HCT116 (cell line): ENCODE data around the gene EEIG1. TPM values are rescaled to one million over a fixed set of nuclear protein-coding genes. Genes with fewer than 3 reads are reported as not detected.

Experiments
- ATAC-seq: fragments of 200-7000 bp; cut with Tn5 transposase; 2 replicates; pipeline ENCODE4 v1.9.1; 2020; ENCODE audit warnings: mild to moderate bottlenecking, moderate library complexity
- BruUV-seq: library from RNA; stranded (reverse); fragments of 400-500 nt; replicated peaks from 2 replicates; lab custom pipeline; 2021; lab: Mats Ljungman, UMichigan
- CTCF ChIA-PET: fragments of 300-600 bp; sonication (Branson Sonifier 250); formaldehyde crosslinking; loops from one replicate; lab custom pipeline; 2021; ENCODE audit warnings: antibody characterized with exemption; lab: Charles Lee
- POLR2A ChIA-PET: fragments of 300-600, 350-600 bp; sonication (Branson Sonifier 250); formaldehyde crosslinking; loops from one replicate; lab custom pipeline; 2021; ENCODE audit warnings: antibody characterized with exemption; lab: Charles Lee
- RAD21 ChIA-PET, 2 experiments: fragments of 300-600 bp; sonication (Branson Sonifier 250); formaldehyde crosslinking; loops; one replicate each; lab custom pipeline; 2023; ENCODE audit warnings: low total read pairs in 2 of 2; ENCODE audit not compliant: uncharacterized antibody in 2 of 2, unreplicated experiment in 2 of 2, low non-redundant PET in 1 of 2; lab: Charles Lee
- DNase-seq: peaks from one replicate; pipeline ENCODE4 v3.0.0-alpha.2; 2010; ENCODE audit warnings: low read depth, low spot score
- H2AFZ ChIP-seq: fragments of 200-600 bp; shearing (Covaris generic), sonication (generic); 2 replicates; pipeline ENCODE4 v1.6.1; 2017; ENCODE audit warnings: low read depth, mixed run types, mixed read lengths, antibody characterized with exemption, low read length; ENCODE audit not compliant: poor library complexity, severe bottlenecking
- H3K27ac ChIP-seq: 2 replicates; pipeline ENCODE4 v1.5.1; 2012; ENCODE audit warnings: low read depth, low read length
- H3K27me3 ChIP-seq: fragments of 200-600 bp; sonication (generic); 2 replicates; pipeline ENCODE4 v1.6.1; 2016; ENCODE audit warnings: mixed run types, low read length, mixed read lengths; ENCODE audit not compliant: insufficient read depth
- H3K36me3 ChIP-seq, 2 experiments: fragments of 200-500 bp in 1 of 2; fragments of 200-600 bp in 1 of 2; sonication (Bioruptor generic) in 1 of 2; sonication (generic) in 1 of 2; 2 replicates each; pipeline versions ENCODE4 v1.5.1 to v1.6.1; 2014 to 2016; ENCODE audit warnings: low read length in 2 of 2, inconsistent platforms in 1 of 2, mixed read lengths in 1 of 2, mixed run types in 1 of 2; ENCODE audit not compliant: insufficient read depth in 2 of 2, control insufficient read depth in 1 of 2
- H3K4me1 ChIP-seq, 2 experiments: fragments of 200-600 bp in 1 of 2; sonication (generic) in 1 of 2; 2 replicates each; pipeline versions ENCODE4 v1.5.1 to v1.6.1; 2012 to 2017; ENCODE audit warnings: low read length in 2 of 2, inconsistent platforms in 1 of 2, mild to moderate bottlenecking in 1 of 2, mixed read lengths in 1 of 2, mixed run types in 1 of 2, moderate library complexity in 1 of 2; ENCODE audit not compliant: insufficient read depth in 2 of 2, control insufficient read depth in 1 of 2
- H3K4me2 ChIP-seq: fragments of 200-600 bp; sonication (generic); 2 replicates; pipeline ENCODE4 v1.6.1; 2017; ENCODE audit warnings: mixed run types, low read length, mixed read lengths
- H3K4me3 ChIP-seq, 2 experiments: fragments of 200-600 bp in 1 of 2; sonication (generic) in 1 of 2; replicated peaks in 1 of 2; 2 replicates each; pipeline ENCODE4 v1.5.1; 2011 to 2016; ENCODE audit warnings: low read length in 2 of 2, control low read depth in 1 of 2, low read depth in 1 of 2, mild to moderate bottlenecking in 1 of 2, mixed read lengths in 1 of 2, mixed run types in 1 of 2
- H3K79me2 ChIP-seq: fragments of 200-600 bp; sonication (generic); 2 replicates; pipeline ENCODE4 v1.6.1; 2017; ENCODE audit warnings: mild to moderate bottlenecking, mixed run types, low read length, moderate library complexity, mixed read lengths; ENCODE audit not compliant: insufficient read depth
- H3K9ac ChIP-seq: fragments of 200-600 bp; sonication (generic); 2 replicates; pipeline ENCODE4 v1.6.1; 2016; ENCODE audit warnings: low read length, mixed read lengths
- H3K9me2 ChIP-seq: fragments of 200-600 bp; sonication (generic), shearing (Covaris generic); 2 replicates; pipeline ENCODE4 v1.6.1; 2017; ENCODE audit warnings: mixed run types, mild to moderate bottlenecking, moderate library complexity; ENCODE audit not compliant: insufficient read depth
- H3K9me3 ChIP-seq, 2 experiments: fragments of 200-500 bp in 1 of 2; fragments of 200-600 bp in 1 of 2; sonication (Bioruptor generic) in 1 of 2; sonication (generic) in 1 of 2; 2 replicates each; pipeline ENCODE4 v1.6.1; 2014 to 2017; ENCODE audit warnings: low read length in 2 of 2, mixed read lengths in 2 of 2, inconsistent platforms in 1 of 2, low read depth in 1 of 2, mild to moderate bottlenecking in 1 of 2, mixed run types in 1 of 2, moderate library complexity in 1 of 2; ENCODE audit not compliant: control insufficient read depth in 1 of 2, insufficient read depth in 1 of 2
- H4K20me1 ChIP-seq: fragments of 200-600 bp; sonication (generic), shearing (Covaris generic); 2 replicates; pipeline ENCODE4 v1.6.1; 2017; ENCODE audit warnings: mixed run types, mild to moderate bottlenecking, moderate library complexity; ENCODE audit not compliant: insufficient read depth
- EZH2 ChIP-seq: fragments of 200-600 bp; sonication (generic); IDR thresholded peaks from 2 replicates; pipeline ENCODE4 v1.6.1; 2017; ENCODE audit warnings: antibody characterized with exemption, mixed run types
- EZH2phosphoT487 ChIP-seq: fragments of 200-600 bp; IDR thresholded peaks from 2 replicates; pipeline ENCODE4 v1.6.1; 2018; ENCODE audit warnings: antibody characterized with exemption, borderline replicate concordance
- FOSL1 ChIP-seq: IDR thresholded peaks from 2 replicates; pipeline ENCODE4 v1.6.1; 2012; ENCODE audit warnings: low read depth
- JUND ChIP-seq: IDR thresholded peaks from 2 replicates; pipeline ENCODE4 v1.6.1; 2012
- POLR2A ChIP-seq: IDR thresholded peaks from 2 replicates; pipeline ENCODE4 v1.7.0; 2011; ENCODE audit warnings: borderline replicate concordance; ENCODE audit not compliant: insufficient read depth, insufficient read length; ENCODE audit errors: extremely low read depth
- RAD21 ChIP-seq: IDR thresholded peaks from 2 replicates; pipeline ENCODE4 v1.6.1; 2012; ENCODE audit warnings: low read depth, mild to moderate bottlenecking
- SIN3A ChIP-seq: IDR thresholded peaks from 2 replicates; pipeline ENCODE4 v1.6.1; 2012; ENCODE audit warnings: low read depth
- SP1 ChIP-seq: IDR thresholded peaks from 2 replicates; pipeline ENCODE4 v1.6.1; 2012; ENCODE audit warnings: low read depth
- SRF ChIP-seq: IDR thresholded peaks from 2 replicates; pipeline ENCODE4 v1.6.1; 2012; ENCODE audit warnings: low read depth
- TCF7L2 ChIP-seq: IDR thresholded peaks from 2 replicates; pipeline ENCODE4 v1.7.0; 2011; ENCODE audit warnings: borderline replicate concordance, inconsistent platforms; ENCODE audit not compliant: insufficient read depth, insufficient read length; ENCODE audit errors: extremely low read depth
- ZFX ChIP-seq: fragments of 450-650 bp; IDR thresholded peaks from 2 replicates; pipeline ENCODE4 v1.6.1; 2017
- intact Hi-C: fragments of 100-400 bp; cut with micrococcal nuclease; formaldehyde crosslinking; loops from 2 replicates; pipeline ENCODE4 v1.10.0; 2022
- total RNA-seq: library from RNA; stranded (reverse); gene quantifications from one replicate; pipeline ENCODE4 v1.2.1, GENCODE V29; 2021; ENCODE audit not compliant: unreplicated experiment
- TF ChIP-seq, protein P1 (sequence below): IDR thresholded peaks from 2 replicates; pipeline ENCODE4 v1.6.1; 2012
- TF ChIP-seq, protein P2 (sequence below): IDR thresholded peaks from 2 replicates; pipeline ENCODE4 v1.6.1; 2012

EEIG1 gene
- total RNA-seq, 1 experiment from 2014 or later: 44.2 TPM

DNA sequence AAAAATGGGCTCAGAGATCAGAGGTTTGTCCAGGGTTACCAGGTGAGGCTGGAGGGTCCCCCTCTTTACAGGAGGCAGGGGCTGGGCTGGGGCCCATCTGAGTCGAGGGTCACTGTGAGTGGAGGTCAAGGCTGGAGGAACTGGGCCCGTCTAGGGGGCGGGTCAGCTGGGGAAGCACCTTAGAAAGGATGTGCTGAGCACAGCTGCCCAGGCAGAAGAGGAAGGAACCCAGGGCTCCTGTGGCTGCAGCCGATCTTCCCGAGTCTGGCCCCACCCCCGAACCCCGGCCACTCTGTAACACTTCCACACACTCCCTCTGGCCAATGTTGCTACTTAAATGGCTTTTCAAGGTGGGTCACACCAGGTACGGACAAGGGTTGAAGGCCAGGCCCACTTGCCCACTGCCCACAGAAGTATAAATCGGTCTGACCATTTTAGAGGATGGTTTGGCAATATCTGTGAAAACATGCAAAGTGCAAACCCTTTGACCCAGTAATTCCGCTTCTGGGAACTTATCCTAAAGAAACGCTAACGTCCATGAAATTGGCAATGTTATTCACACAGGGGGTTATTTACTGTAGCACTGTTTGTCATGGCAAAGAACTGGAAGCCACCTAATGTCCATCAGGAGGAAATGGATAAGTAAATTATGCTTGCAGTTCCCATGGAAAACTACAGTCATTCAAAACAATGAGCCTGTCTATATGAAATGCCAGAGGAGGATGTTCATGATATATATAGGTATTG is 30.5 kb upstream of the EEIG1 start:
- Histone ChIP-seq H3K4me3 (no peak overlapping the region), H2AFZ (no peak overlapping the region), H3K27ac (no peak overlapping the region), H3K79me2 (no peaks in the 10 kb centered on the region), H3K4me2 (no peak overlapping the region), H4K20me1 (no peaks in the 10 kb centered on the region), H3K9ac (no peak overlapping the region), H3K27me3 (no peaks in the 10 kb centered on the region), H3K36me3 (no peaks in the 10 kb centered on the region), H3K9me2 (no peaks in the 10 kb centered on the region), H3K9me3 (no peaks in the 10 kb centered on the region), H3K4me1 (peaks cover 16 to 26% of the 10 kb centered on the region in 2 experiments)
- RAD21 ChIA-PET: no interaction called here
- CTCF ChIA-PET: interaction anchor here (1.3 kb wide), 1 partner anchor 24 kb away, joined by 3 read pairs; no protein-coding TSS in a partner anchor
- no peak for ATAC-seq
- DNase-seq: no peak
- TF ChIP-seq SRF (no peak), SP1 (no peak), ZFX (no peak), FOSL1 (no peak), TCF7L2 (no peak), SIN3A (no peak), EZH2phosphoT487 (no peak), RAD21 (no peak), EZH2 (no peak), POLR2A (no peak), JUND (no peak)
- TF ChIP-seq, protein P1, sequence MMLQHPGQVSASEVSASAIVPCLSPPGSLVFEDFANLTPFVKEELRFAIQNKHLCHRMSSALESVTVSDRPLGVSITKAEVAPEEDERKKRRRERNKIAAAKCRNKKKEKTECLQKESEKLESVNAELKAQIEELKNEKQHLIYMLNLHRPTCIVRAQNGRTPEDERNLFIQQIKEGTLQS: no peak
- TF ChIP-seq, protein P2, sequence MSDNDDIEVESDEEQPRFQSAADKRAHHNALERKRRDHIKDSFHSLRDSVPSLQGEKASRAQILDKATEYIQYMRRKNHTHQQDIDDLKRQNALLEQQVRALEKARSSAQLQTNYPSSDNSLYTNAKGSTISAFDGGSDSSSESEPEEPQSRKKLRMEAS: no peak
- POLR2A ChIA-PET: no interaction called here
- intact Hi-C loops: no loop called here
- no TSS peak for BruUV-seq
